Left lung (tissue), 10 donors: ENCODE results near the gene C1QTNF6. TPM values are rescaled to one million over a fixed set of nuclear protein-coding genes. Genes with fewer than 3 reads are reported as not detected.
"Not testable (repeated sequence)": the region's sequence is repeated elsewhere in the genome, so short reads cannot be mapped to it uniquely, and the experiment has no call there.

ENCODE experiments used
- ATAC-seq: fragments of 200-7000 bp; cut with Tn5 transposase; one replicate; pipeline ENCODE4 v1.9.1; 2020; ENCODE audit warnings: moderate library complexity
- DNase-seq, 4 donors: peaks; one replicate each; pipeline ENCODE4 v3.0.0-alpha.2; 2013 to 2020
- H3K27ac ChIP-seq, 2 donors: fragments of 200-600 bp; sonication (generic) in 1 of 2; one replicate each; pipeline versions ENCODE4 v1.5.0 to v1.8.0; 2020 to 2021
- H3K27me3 ChIP-seq, 2 donors: fragments of 200-600 bp; sonication (generic) in 1 of 2; one replicate each; pipeline versions ENCODE4 v1.5.0 to v1.8.0; 2020 to 2021
- H3K36me3 ChIP-seq, 2 donors: fragments of 200-600 bp; sonication (generic) in 1 of 2; one replicate each; pipeline versions ENCODE4 v1.5.0 to v1.8.0; 2020 to 2021
- H3K4me1 ChIP-seq, 2 donors: fragments of 200-600 bp; one replicate each; pipeline ENCODE4 v1.8.0; 2021
- H3K4me3 ChIP-seq, 2 donors: fragments of 200-600 bp; sonication (generic) in 1 of 2; one replicate each; pipeline versions ENCODE4 v1.5.0 to v1.8.0; 2020 to 2021; ENCODE audit warnings: mild to moderate bottlenecking in 1 of 2
- H3K9me3 ChIP-seq, 2 donors: fragments of 200-600 bp; sonication (generic) in 1 of 2; one replicate each; pipeline versions ENCODE4 v1.5.0 to v1.8.0; 2020 to 2021
- CTCF ChIP-seq, 2 donors: fragments of 200-600 bp; sonication (generic) in 1 of 2; IDR thresholded peaks; one replicate each; pipeline versions ENCODE4 v1.5.0 to v1.8.0; 2021; ENCODE audit warnings: antibody characterized with exemption in 2 of 2
- intact Hi-C, 2 donors: fragments of 100-400 bp; cut with DNase I; formaldehyde crosslinking; loops; one replicate each; pipeline versions ENCODE4 v1.11.2 to v1.14.2; 2022
- polyA plus RNA-seq, 6 donors: library from polyadenylated mRNA; unstranded; fragments of 120-200 nt; gene quantifications; one replicate each; pipeline ENCODE4 v1.2.1, GENCODE V29; 2013; ENCODE audit not compliant: insufficient read length in 6 of 6
- total RNA-seq, 2 donors: library from RNA; stranded (reverse); fragmentation: NEBNext Ultra II Directional; extraction: Animal tissue kit (Norgen Biotek cat#: 25700); gene quantifications; one replicate each; pipeline ENCODE4 v1.2.1, GENCODE V29; 2021
- donor health status: DM: no; HTN: yes; CAD: no.
- donor health status: DM: no; HTN: no; CAD: no.

C1QTNF6 gene
- total and polyA plus RNA-seq, 8 donors: 7.2 to 28.8 (median 24.4) TPM

DNA sequence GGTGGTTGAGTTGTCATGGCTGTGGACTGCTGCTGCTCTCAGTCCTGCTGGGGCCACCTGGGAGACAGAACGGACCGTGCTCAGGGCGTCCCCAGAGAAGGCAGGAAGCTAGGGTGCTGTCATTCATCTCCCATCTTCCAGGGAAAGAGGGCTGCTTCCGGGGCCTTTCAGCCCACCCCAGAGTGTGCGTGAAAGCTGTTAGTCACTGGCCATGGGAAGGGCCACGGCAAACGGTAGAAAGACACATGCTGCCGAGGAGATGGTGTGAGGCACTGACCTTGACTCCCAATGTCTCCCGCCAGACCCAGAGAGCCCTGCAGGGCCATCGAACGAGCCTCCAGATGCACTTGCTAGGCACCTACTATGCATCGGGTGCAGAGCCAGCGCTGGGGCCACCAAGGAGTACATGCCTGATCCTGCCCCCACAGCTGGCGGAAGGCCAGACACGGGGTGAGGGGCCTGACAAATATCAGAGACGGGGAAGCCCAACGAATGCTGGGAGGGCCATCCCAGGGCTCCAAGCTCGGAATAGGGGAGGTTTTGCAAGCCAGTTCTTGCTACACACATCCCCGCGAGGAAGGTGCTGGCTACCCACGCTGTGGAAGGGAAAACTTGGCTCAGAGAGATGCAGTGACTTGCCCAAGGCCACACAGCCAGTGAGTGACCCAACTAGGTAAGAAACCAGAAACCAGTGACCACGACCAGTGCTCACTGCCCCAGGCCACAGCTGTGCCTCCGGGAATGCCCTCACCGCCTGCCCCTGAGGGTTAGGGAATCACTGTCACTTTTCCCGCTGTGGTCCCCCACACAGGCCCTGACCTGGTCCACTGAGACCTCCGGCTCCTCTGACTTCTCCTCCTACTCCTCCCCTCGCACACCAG is 45.9 kb upstream of the C1QTNF6 start:
- H3K4me3 ChIP-seq: no peak overlapping the region
- ATAC-seq: no peak
- peaks cover 0 to 69% of the 10 kb centered on the region in 2 donors for H3K27me3 ChIP-seq
- no peak for TF ChIP-seq CTCF (IDR thresholded peaks at IDR 0.05)
- H3K27ac ChIP-seq: peak overlapping the region in 1 of 2 donors; percentile 90
- H3K36me3 ChIP-seq: peaks cover 0 to 18% of the 10 kb centered on the region in 2 donors
- intact Hi-C loops: no loop called here
- peaks cover 9 to 95% of the 10 kb centered on the region in 2 donors for H3K4me1 ChIP-seq
- H3K9me3 ChIP-seq: no peaks in the 10 kb centered on the region
- DNase-seq: peak in 2 of 4 donors; percentile 32 to 77

- intact Hi-C loops, ATAC-seq, H3K9me3 ChIP-seq, H3K4me3 ChIP-seq: not testable (repeated sequence)
- Histone ChIP-seq H3K36me3 (peaks cover 0 to 18% of the 10 kb centered on the region in 2 donors), H3K27me3 (peaks cover 0 to 64% of the 10 kb centered on the region in 2 donors), H3K4me1 (peaks cover 13 to 95% of the 10 kb centered on the region in 2 donors), H3K27ac (peak overlapping the region in 1 of 2 donors; percentile 90)
- peak in 1 of 4 donors; percentile 37 for DNase-seq
Observed at GRCh38 chr22:37233371-37233750, 45.3 kb upstream of the C1QTNF6 start.

DNA sequence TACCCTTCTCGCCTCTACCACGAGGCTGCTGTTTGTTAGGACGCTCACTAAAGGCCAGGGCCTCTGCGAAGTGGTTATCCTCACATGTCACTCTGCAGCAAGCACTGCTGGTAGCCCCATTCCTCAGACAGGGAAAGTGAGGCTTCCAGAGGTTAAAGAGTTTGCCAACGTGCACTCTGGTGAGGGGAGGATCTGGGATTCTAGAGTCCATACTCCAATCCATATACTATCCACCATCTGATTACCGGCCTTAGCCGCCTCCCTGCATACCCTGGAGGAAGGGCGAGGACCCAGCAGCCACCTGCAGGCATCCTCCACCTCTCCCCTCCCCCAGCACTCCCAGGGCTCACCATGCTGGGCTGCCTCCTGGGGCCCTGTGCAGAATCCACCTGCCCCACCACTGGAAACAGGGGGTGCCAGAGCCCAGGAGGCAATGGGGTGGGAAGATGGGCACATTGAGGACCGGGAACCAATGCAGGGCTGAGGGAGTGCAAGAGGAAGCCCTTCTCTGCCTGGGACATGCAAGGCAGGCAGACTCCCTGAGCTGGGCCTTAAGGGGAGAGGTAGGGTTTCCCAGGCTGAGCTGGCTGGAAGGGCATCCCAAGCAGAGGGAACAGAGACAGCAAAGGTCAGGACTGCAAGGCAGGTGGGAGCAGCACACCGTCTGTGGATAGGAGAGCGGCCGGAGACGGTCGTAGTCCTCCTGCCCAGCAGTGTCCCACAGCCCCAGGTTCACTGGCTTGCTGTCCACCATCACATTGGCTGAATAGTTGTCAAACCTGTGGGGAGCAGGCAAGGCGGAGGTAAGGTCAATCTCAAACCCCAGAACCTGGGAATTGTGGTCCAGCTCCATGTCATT is 44.3 kb upstream of the C1QTNF6 start:
- Histone ChIP-seq H3K4me1 (peaks cover 17 to 93% of the 10 kb centered on the region in 2 donors), H3K27me3 (peaks cover 0 to 54% of the 10 kb centered on the region in 2 donors), H3K36me3 (peaks cover 0 to 18% of the 10 kb centered on the region in 2 donors), H3K27ac (peak overlapping the region in 1 of 2 donors; percentile 90), H3K9me3 (no peaks in the 10 kb centered on the region), H3K4me3 (no peak overlapping the region)
- peak in 2 of 4 donors; percentile 27 to 69 for DNase-seq
- intact Hi-C loops: no loop called here
- TF ChIP-seq CTCF (IDR thresholded peaks at IDR 0.05): no peak
- no peak for ATAC-seq

DNA sequence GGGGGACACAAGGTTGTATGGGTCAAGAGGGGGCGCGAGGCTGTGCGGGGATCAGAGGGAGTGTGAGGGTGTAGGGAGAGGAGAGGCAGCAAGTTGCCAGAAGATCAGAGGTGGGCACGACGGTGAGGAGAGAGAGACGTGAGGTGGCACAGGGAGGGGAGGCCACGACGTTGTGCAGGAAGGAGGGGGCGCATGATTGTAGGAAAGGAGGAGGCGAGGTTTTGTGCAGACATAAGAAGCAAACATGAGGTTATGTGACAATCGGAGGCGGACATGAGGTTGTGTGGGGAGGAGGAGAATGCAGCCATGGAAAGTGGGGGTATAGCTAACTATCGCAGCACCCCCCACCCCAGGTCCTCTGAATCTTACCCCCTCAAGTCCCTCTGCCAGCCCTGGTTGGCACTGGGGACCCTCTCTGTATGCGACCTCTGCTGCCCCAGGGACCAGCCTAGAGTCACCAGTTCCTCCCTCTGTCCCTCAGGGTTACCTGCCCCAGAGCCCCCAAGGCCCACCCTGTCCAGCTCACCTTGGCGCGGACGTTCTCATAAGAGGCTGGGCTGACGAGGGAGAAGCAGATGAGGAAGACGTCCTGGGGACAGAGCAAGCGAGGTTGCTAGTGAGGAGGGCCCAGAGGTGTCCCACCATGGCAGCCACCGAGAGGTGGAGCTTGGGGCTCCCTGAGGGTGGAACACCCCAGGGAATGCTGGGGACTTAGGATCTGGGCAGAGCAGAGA is 43.5 kb upstream of the C1QTNF6 start:
- DNase-seq: peak in 2 of 4 donors; percentile 28 to 67
- Histone ChIP-seq H3K9me3 (no peaks in the 10 kb centered on the region), H3K4me3 (no peak overlapping the region), H3K36me3 (peaks cover 0 to 19% of the 10 kb centered on the region in 2 donors), H3K27ac (peak overlapping the region in 1 of 2 donors; percentile 90), H3K4me1 (peaks cover 17 to 86% of the 10 kb centered on the region in 2 donors), H3K27me3 (peaks cover 0 to 50% of the 10 kb centered on the region in 2 donors)
- intact Hi-C loops: no loop called here
- no peak for ATAC-seq
- no peak for TF ChIP-seq CTCF (IDR thresholded peaks at IDR 0.05)
